ENCODE data around the gene ASS1.

The ASS1 gene

GRCh38 chr9:130528674-130529073 lies 83.9 kb downstream of the ASS1 start:
- no peak overlapping the region for H3K4me3 ChIP-seq (ENCODE audit: insufficient read depth, low read depth, low read length, poor library complexity, severe bottlenecking)
- H3K27me3 ChIP-seq (replicated peaks; ENCODE audit: control insufficient read depth, insufficient read depth, low read length, poor library complexity, severe bottlenecking): no peaks in the 10 kb centered on the region
- H3K36me3 ChIP-seq (ENCODE audit: control insufficient read depth, insufficient read depth, low read length): no peaks in the 10 kb centered on the region
- DNase-seq: no peak
- H3K4me1 ChIP-seq (ENCODE audit: control insufficient read depth, insufficient read depth, low read length, poor library complexity, severe bottlenecking): no peaks in the 10 kb centered on the region
- H3K9me3 ChIP-seq (ENCODE audit: control insufficient read depth, low read length): no peaks in the 10 kb centered on the region
- H3K27ac ChIP-seq (ENCODE audit: insufficient read depth, low read length, poor library complexity, severe bottlenecking): no peak overlapping the region

GRCh38 chr9:130530938-130531337 lies 86.2 kb downstream of the ASS1 start:
- H3K9me3 ChIP-seq (ENCODE audit: control insufficient read depth, low read length): no peaks in the 10 kb centered on the region
- H3K27ac ChIP-seq (ENCODE audit: insufficient read depth, low read length, poor library complexity, severe bottlenecking): no peak overlapping the region
- no peaks in the 10 kb centered on the region for H3K36me3 ChIP-seq (ENCODE audit: control insufficient read depth, insufficient read depth, low read length)
- DNase-seq: no peak
- no peak overlapping the region for H3K4me3 ChIP-seq (ENCODE audit: insufficient read depth, low read depth, low read length, poor library complexity, severe bottlenecking)
- no peaks in the 10 kb centered on the region for H3K4me1 ChIP-seq (ENCODE audit: control insufficient read depth, insufficient read depth, low read length, poor library complexity, severe bottlenecking)
- no peaks in the 10 kb centered on the region for H3K27me3 ChIP-seq (replicated peaks; ENCODE audit: control insufficient read depth, insufficient read depth, low read length, poor library complexity, severe bottlenecking)

- H3K4me3 ChIP-seq (ENCODE audit: insufficient read depth, low read depth, low read length, poor library complexity, severe bottlenecking): no peak overlapping the region
- no peak overlapping the region for H3K27ac ChIP-seq (ENCODE audit: insufficient read depth, low read length, poor library complexity, severe bottlenecking)
- DNase-seq: no peak
- H3K9me3 ChIP-seq (ENCODE audit: control insufficient read depth, low read length): no peaks in the 10 kb centered on the region
- no peaks in the 10 kb centered on the region for H3K4me1 ChIP-seq (ENCODE audit: control insufficient read depth, insufficient read depth, low read length, poor library complexity, severe bottlenecking)
- H3K27me3 ChIP-seq (replicated peaks; ENCODE audit: control insufficient read depth, insufficient read depth, low read length, poor library complexity, severe bottlenecking): peaks cover 5% of the 10 kb centered on the region
- H3K36me3 ChIP-seq (ENCODE audit: control insufficient read depth, insufficient read depth, low read length): no peaks in the 10 kb centered on the region
Observed at GRCh38 chr9:130531670-130532069, 86.9 kb downstream of the ASS1 start.

- Histone ChIP-seq H3K27ac (ENCODE audit: insufficient read depth, low read length, poor library complexity, severe bottlenecking) (no peak overlapping the region), H3K9me3 (ENCODE audit: control insufficient read depth, low read length) (no peaks in the 10 kb centered on the region), H3K27me3 (replicated peaks; ENCODE audit: control insufficient read depth, insufficient read depth, low read length, poor library complexity, severe bottlenecking) (peaks cover 10% of the 10 kb centered on the region), H3K4me3 (ENCODE audit: insufficient read depth, low read depth, low read length, poor library complexity, severe bottlenecking) (no peak overlapping the region), H3K4me1 (ENCODE audit: control insufficient read depth, insufficient read depth, low read length, poor library complexity, severe bottlenecking) (peaks cover 4% of the 10 kb centered on the region), H3K36me3 (ENCODE audit: control insufficient read depth, insufficient read depth, low read length) (no peaks in the 10 kb centered on the region)
- no peak for DNase-seq
Observed at GRCh38 chr9:130532426-130533080, 87.8 kb downstream of the ASS1 start.

GRCh38 chr9:130535818-130536521 lies 91.2 kb downstream of the ASS1 start:
- Histone ChIP-seq H3K27me3 (replicated peaks; ENCODE audit: control insufficient read depth, insufficient read depth, low read length, poor library complexity, severe bottlenecking) (peaks cover 10% of the 10 kb centered on the region), H3K36me3 (ENCODE audit: control insufficient read depth, insufficient read depth, low read length) (no peaks in the 10 kb centered on the region), H3K27ac (ENCODE audit: insufficient read depth, low read length, poor library complexity, severe bottlenecking) (no peak overlapping the region), H3K9me3 (ENCODE audit: control insufficient read depth, low read length) (no peaks in the 10 kb centered on the region), H3K4me1 (ENCODE audit: control insufficient read depth, insufficient read depth, low read length, poor library complexity, severe bottlenecking) (peaks cover 5% of the 10 kb centered on the region), H3K4me3 (ENCODE audit: insufficient read depth, low read depth, low read length, poor library complexity, severe bottlenecking) (no peak overlapping the region)
- DNase-seq: no peak

- peaks cover 10% of the 10 kb centered on the region for H3K27me3 ChIP-seq (replicated peaks; ENCODE audit: control insufficient read depth, insufficient read depth, low read length, poor library complexity, severe bottlenecking)
- DNase-seq: no peak
- H3K9me3 ChIP-seq (ENCODE audit: control insufficient read depth, low read length): no peaks in the 10 kb centered on the region
- H3K36me3 ChIP-seq (ENCODE audit: control insufficient read depth, insufficient read depth, low read length): no peaks in the 10 kb centered on the region
- H3K4me3 ChIP-seq (ENCODE audit: insufficient read depth, low read depth, low read length, poor library complexity, severe bottlenecking): no peak overlapping the region
- no peak overlapping the region for H3K27ac ChIP-seq (ENCODE audit: insufficient read depth, low read length, poor library complexity, severe bottlenecking)
- H3K4me1 ChIP-seq (ENCODE audit: control insufficient read depth, insufficient read depth, low read length, poor library complexity, severe bottlenecking): peaks cover 5% of the 10 kb centered on the region
Observed at GRCh38 chr9:130536701-130537107, 91.9 kb downstream of the ASS1 start.

GRCh38 chr9:130537346-130538050 lies 92.7 kb downstream of the ASS1 start:
- Histone ChIP-seq H3K27ac (ENCODE audit: insufficient read depth, low read length, poor library complexity, severe bottlenecking) (no peak overlapping the region), H3K36me3 (ENCODE audit: control insufficient read depth, insufficient read depth, low read length) (no peaks in the 10 kb centered on the region), H3K4me3 (ENCODE audit: insufficient read depth, low read depth, low read length, poor library complexity, severe bottlenecking) (no peak overlapping the region), H3K9me3 (ENCODE audit: control insufficient read depth, low read length) (no peaks in the 10 kb centered on the region), H3K4me1 (ENCODE audit: control insufficient read depth, insufficient read depth, low read length, poor library complexity, severe bottlenecking) (peaks cover 5% of the 10 kb centered on the region), H3K27me3 (replicated peaks; ENCODE audit: control insufficient read depth, insufficient read depth, low read length, poor library complexity, severe bottlenecking) (peaks cover 10% of the 10 kb centered on the region)
- DNase-seq: no peak

- H3K36me3 ChIP-seq (ENCODE audit: control insufficient read depth, insufficient read depth, low read length): no peaks in the 10 kb centered on the region
- H3K9me3 ChIP-seq (ENCODE audit: control insufficient read depth, low read length): no peaks in the 10 kb centered on the region
- no peak for DNase-seq
- H3K4me1 ChIP-seq (ENCODE audit: control insufficient read depth, insufficient read depth, low read length, poor library complexity, severe bottlenecking): peaks cover 5% of the 10 kb centered on the region
- no peak overlapping the region for H3K4me3 ChIP-seq (ENCODE audit: insufficient read depth, low read depth, low read length, poor library complexity, severe bottlenecking)
- peaks cover 10% of the 10 kb centered on the region for H3K27me3 ChIP-seq (replicated peaks; ENCODE audit: control insufficient read depth, insufficient read depth, low read length, poor library complexity, severe bottlenecking)
- no peak overlapping the region for H3K27ac ChIP-seq (ENCODE audit: insufficient read depth, low read length, poor library complexity, severe bottlenecking)
Observed at GRCh38 chr9:130539420-130540223, 94.9 kb downstream of the ASS1 start.

GRCh38 chr9:130541533-130541932 lies 96.8 kb downstream of the ASS1 start:
- Histone ChIP-seq H3K27me3 (replicated peaks; ENCODE audit: control insufficient read depth, insufficient read depth, low read length, poor library complexity, severe bottlenecking) (peaks cover 6% of the 10 kb centered on the region), H3K9me3 (ENCODE audit: control insufficient read depth, low read length) (no peaks in the 10 kb centered on the region), H3K36me3 (ENCODE audit: control insufficient read depth, insufficient read depth, low read length) (no peaks in the 10 kb centered on the region), H3K4me3 (ENCODE audit: insufficient read depth, low read depth, low read length, poor library complexity, severe bottlenecking) (no peak overlapping the region), H3K4me1 (ENCODE audit: control insufficient read depth, insufficient read depth, low read length, poor library complexity, severe bottlenecking) (peaks cover 5% of the 10 kb centered on the region), H3K27ac (ENCODE audit: insufficient read depth, low read length, poor library complexity, severe bottlenecking) (no peak overlapping the region)
- DNase-seq: no peak
